ENCODE measurements around the gene FUCA1. TPM values are rescaled to one million over a fixed set of nuclear protein-coding genes. Genes with fewer than 3 reads are reported as not detected.

FUCA1 gene
- polyA plus RNA-seq, 1 donor from 2014 or later = 38.5 TPM

DNA sequence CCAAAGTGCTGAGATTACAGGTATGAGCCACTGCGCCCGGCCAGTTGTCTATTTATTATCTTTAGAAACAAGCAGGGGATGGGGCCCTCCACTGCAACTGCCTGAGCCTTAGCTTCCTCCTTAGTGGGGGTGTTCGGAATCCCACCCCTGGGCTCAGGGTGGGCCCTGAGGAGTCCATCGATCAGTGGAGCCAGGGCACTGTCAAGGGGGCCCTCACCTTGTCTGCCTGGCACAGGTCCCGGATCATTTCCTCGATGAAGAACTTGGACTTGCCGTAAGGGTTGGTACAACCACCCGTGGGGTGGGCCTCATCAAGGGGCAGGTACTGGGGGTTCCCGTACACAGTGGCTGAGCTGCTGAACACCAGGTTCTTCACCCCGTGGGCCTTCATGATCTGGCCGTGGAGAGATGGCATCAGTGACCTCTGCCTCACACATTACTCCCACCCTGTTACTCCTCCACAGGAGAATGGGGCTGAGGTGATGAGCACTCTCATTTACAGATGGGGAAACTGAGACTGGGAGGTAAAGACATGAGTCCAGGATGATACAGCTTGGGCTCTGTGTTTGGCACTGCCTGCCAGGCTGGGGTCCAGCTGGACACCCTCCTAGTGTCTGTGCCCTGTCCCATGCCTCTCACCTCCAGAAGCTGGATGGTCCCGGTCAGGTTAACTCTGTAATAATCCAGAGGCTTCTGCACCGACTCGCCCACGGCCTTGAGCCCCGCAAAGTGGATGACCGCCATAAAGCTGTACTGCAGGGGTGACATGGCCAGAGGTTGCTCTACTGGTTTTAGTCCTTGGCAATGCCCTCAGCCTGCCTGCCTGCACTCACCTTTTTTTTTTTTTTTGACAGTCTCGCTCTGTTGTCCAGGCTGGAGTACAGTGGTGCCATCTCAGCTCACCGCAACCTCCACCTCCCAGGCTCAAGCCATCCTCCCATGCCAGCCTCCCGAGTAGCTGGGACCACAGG lies 70.3 kb downstream of the FUCA1 start:
- H3K79me2 ChIP-seq (replicated peaks; ENCODE audit: insufficient read depth, low read length) = peaks cover 2% of the 10 kb centered on the region
- peaks cover 4% of the 10 kb centered on the region for H3K36me3 ChIP-seq (ENCODE audit: insufficient read depth, low read length)

DNA sequence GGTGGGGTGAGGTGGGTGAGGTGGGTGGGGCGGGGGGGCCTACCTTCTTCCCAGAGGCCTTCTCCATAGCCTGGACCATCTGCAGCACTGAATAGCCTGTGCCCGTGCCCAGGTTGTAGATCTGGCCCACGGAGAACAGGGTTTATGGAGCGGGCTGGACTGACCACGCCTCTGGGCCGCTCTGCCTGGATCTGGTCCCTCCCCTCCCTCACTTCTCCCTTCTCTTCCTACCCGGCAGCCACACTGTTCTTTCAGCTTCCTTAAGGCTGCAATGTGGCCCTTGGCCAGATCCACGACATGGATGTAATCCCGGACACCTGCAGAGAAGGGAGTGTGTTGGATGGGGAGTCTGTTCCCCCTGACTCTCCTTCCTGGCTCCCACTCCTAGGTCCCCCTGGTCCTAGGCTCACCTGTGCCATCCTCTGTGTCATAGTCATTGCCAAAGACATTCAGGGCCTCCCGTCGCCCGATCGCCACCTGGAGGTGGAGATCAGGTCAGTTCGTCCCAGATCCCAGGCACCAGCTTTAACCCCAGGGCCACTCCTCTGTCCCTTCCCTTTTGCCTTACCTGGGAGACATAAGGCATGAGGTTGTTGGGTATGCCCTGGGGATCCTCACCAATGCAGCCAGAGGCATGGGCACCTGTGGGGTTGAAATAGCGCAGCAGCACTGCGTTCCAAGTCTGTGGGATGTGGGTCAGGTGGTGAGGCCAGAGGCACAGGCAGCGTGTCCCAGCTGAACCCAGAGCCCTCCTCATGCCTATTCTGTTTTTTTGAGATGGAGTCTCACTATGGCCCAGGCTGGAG lies 71.4 kb downstream of the FUCA1 start:
- Histone ChIP-seq H3K9me2 (ENCODE audit: insufficient read depth, low read length) (no peaks in the 10 kb centered on the region), H2AFZ (ENCODE audit: low read depth, low read length) (no peak overlapping the region), H4K20me1 (ENCODE audit: insufficient read depth) (no peaks in the 10 kb centered on the region), H3K4me2 (ENCODE audit: low read length) (no peak overlapping the region), H3K27ac (ENCODE audit: low read length) (no peak overlapping the region), H3K79me2 (replicated peaks; ENCODE audit: insufficient read depth, low read length) (peaks cover 13% of the 10 kb centered on the region), H3K9me3 (ENCODE audit: low read length) (no peaks in the 10 kb centered on the region), H3K4me3 (ENCODE audit: low read length) (no peak overlapping the region), H3K27me3 (ENCODE audit: insufficient read depth, low read depth, low read length) (no peaks in the 10 kb centered on the region), H3F3A (ENCODE audit: insufficient read depth, low read length, poor library complexity, severe bottlenecking) (no peaks in the 10 kb centered on the region), H3K9ac (ENCODE audit: low read length) (no peak overlapping the region), H3K36me3 (ENCODE audit: insufficient read depth, low read length) (peaks cover 4% of the 10 kb centered on the region)
- no peak for TF ChIP-seq TAF1 (IDR thresholded peaks at IDR 0.05; ENCODE audit: low read depth)
- TF ChIP-seq POLR2AphosphoS5 (IDR thresholded peaks at IDR 0.05) = no peak
- TF ChIP-seq, protein P1, sequence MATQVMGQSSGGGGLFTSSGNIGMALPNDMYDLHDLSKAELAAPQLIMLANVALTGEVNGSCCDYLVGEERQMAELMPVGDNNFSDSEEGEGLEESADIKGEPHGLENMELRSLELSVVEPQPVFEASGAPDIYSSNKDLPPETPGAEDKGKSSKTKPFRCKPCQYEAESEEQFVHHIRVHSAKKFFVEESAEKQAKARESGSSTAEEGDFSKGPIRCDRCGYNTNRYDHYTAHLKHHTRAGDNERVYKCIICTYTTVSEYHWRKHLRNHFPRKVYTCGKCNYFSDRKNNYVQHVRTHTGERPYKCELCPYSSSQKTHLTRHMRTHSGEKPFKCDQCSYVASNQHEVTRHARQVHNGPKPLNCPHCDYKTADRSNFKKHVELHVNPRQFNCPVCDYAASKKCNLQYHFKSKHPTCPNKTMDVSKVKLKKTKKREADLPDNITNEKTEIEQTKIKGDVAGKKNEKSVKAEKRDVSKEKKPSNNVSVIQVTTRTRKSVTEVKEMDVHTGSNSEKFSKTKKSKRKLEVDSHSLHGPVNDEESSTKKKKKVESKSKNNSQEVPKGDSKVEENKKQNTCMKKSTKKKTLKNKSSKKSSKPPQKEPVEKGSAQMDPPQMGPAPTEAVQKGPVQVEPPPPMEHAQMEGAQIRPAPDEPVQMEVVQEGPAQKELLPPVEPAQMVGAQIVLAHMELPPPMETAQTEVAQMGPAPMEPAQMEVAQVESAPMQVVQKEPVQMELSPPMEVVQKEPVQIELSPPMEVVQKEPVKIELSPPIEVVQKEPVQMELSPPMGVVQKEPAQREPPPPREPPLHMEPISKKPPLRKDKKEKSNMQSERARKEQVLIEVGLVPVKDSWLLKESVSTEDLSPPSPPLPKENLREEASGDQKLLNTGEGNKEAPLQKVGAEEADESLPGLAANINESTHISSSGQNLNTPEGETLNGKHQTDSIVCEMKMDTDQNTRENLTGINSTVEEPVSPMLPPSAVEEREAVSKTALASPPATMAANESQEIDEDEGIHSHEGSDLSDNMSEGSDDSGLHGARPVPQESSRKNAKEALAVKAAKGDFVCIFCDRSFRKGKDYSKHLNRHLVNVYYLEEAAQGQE (IDR thresholded peaks at IDR 0.05; ENCODE audit: borderline replicate concordance) = no peak
- no peak for TF ChIP-seq EP300 (conservative IDR thresholded peaks at IDR 0.05; ENCODE audit: poor library complexity, severe bottlenecking)
- TF ChIP-seq, protein P2, sequence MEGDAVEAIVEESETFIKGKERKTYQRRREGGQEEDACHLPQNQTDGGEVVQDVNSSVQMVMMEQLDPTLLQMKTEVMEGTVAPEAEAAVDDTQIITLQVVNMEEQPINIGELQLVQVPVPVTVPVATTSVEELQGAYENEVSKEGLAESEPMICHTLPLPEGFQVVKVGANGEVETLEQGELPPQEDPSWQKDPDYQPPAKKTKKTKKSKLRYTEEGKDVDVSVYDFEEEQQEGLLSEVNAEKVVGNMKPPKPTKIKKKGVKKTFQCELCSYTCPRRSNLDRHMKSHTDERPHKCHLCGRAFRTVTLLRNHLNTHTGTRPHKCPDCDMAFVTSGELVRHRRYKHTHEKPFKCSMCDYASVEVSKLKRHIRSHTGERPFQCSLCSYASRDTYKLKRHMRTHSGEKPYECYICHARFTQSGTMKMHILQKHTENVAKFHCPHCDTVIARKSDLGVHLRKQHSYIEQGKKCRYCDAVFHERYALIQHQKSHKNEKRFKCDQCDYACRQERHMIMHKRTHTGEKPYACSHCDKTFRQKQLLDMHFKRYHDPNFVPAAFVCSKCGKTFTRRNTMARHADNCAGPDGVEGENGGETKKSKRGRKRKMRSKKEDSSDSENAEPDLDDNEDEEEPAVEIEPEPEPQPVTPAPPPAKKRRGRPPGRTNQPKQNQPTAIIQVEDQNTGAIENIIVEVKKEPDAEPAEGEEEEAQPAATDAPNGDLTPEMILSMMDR (IDR thresholded peaks at IDR 0.05; ENCODE audit: poor library complexity, severe bottlenecking) = no peak
- TF ChIP-seq SMC3 (conservative IDR thresholded peaks at IDR 0.05; ENCODE audit: poor library complexity) = no peak
- no peak for TF ChIP-seq MXI1 (conservative IDR thresholded peaks at IDR 0.05; ENCODE audit: poor library complexity, severe bottlenecking)

More for the DNA sequence above, 70.3 kb downstream of the FUCA1 start:
- Histone ChIP-seq H3K27me3 (ENCODE audit: insufficient read depth, low read depth, low read length) (no peaks in the 10 kb centered on the region), H3K9ac (ENCODE audit: low read length) (no peak overlapping the region), H3F3A (ENCODE audit: insufficient read depth, low read length, poor library complexity, severe bottlenecking) (no peaks in the 10 kb centered on the region), H2AFZ (ENCODE audit: low read depth, low read length) (no peak overlapping the region), H3K4me3 (ENCODE audit: low read length) (no peak overlapping the region), H4K20me1 (ENCODE audit: insufficient read depth) (no peaks in the 10 kb centered on the region), H3K9me2 (ENCODE audit: insufficient read depth, low read length) (no peaks in the 10 kb centered on the region), H3K4me2 (ENCODE audit: low read length) (no peak overlapping the region), H3K27ac (ENCODE audit: low read length) (no peak overlapping the region), H3K9me3 (ENCODE audit: low read length) (no peaks in the 10 kb centered on the region)
- TF ChIP-seq RAD21 (conservative IDR thresholded peaks at IDR 0.05) (no peak), EZH2 (IDR thresholded peaks at IDR 0.05; ENCODE audit: borderline replicate concordance, insufficient read depth, low read length, poor library complexity, severe bottlenecking) (no peak), EP300 (conservative IDR thresholded peaks at IDR 0.05; ENCODE audit: poor library complexity, severe bottlenecking) (no peak), POLR2AphosphoS5 (IDR thresholded peaks at IDR 0.05) (no peak), MXI1 (conservative IDR thresholded peaks at IDR 0.05; ENCODE audit: poor library complexity, severe bottlenecking) (no peak), SMC3 (conservative IDR thresholded peaks at IDR 0.05; ENCODE audit: poor library complexity) (no peak), TAF1 (IDR thresholded peaks at IDR 0.05; ENCODE audit: low read depth) (no peak)
- TF ChIP-seq, protein P2 (IDR thresholded peaks at IDR 0.05; ENCODE audit: poor library complexity, severe bottlenecking) = no peak
- TF ChIP-seq, protein P1 (IDR thresholded peaks at IDR 0.05; ENCODE audit: borderline replicate concordance) = no peak
